ENCODE results near the gene ABI2.
"Not testable (repeated sequence)": the region's sequence is repeated elsewhere in the genome, so short reads cannot be mapped to it uniquely, and the experiment has no call there.

The ABI2 gene

DNA sequence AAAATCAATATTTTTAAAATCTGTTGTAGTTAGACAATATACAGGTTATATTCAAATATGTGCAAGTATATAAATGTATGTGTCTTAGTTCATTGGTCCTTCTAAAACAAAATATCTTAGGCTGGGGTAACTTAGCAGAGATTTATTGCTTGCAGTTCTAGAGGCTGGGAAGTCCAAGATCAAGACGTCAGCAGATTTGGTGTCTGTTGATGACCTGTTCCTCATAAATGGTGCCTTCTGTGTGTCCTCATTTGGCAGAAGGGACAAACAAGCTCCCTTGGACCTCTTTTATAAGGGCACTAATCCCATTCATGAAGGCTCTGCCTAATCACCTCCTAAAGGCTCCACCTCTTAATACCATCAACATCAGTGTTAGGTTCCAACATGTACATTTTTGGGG, 31.3 kb downstream of the ABI2 start:
- DNase-seq (ENCODE audit: low spot score), result no peak

DNA sequence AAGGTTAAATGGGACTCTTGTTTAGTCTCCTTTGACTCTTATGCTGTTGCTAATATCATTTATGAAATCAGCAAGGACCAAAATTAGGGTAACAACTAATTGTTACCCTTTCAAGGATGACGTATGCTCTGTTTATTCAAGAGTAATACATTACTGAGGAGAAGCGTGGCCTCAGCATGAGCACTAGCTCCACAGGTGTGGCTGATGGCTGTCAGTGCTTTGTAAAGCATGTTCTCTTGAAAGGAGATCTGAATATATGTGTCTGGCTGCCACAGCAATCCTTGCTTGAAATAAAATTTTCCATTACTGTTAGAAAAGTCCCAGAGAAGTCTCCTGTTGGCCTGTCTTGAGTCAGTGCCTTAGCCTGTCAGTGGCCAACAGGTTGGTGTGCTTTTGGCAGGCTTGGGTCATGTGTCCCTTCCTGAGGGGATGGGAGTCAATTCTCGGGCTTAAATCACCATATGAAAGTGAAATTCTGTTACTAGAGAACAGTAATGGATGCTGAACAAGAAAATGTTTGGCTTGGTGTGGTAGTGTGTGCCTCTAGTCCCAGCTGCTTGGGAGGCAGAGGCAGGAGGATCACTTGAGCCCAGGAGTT, 32.7 kb downstream of the ABI2 start:
- DNase-seq (ENCODE audit: low spot score), result no peak

DNA sequence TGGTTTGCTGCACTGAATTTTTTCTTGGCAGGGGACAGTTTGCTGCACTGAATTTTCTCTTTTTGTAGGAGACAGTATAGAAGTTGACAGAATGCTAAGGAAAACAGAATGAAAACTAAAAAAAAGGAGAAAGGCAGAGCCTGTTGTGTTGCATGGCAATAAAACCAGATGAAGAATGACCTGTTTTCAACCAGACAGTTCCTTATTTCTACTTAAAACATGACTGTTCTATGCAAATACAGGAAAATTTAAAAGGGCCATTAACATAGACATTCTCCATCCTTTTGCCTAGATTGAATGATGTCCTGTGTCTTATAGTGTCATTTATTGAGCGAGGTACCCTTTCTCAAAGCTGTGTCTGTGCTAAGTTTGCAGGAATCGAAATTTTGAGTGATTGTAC, 33.3 kb downstream of the ABI2 start:
- no peak for DNase-seq (ENCODE audit: low spot score)

DNA sequence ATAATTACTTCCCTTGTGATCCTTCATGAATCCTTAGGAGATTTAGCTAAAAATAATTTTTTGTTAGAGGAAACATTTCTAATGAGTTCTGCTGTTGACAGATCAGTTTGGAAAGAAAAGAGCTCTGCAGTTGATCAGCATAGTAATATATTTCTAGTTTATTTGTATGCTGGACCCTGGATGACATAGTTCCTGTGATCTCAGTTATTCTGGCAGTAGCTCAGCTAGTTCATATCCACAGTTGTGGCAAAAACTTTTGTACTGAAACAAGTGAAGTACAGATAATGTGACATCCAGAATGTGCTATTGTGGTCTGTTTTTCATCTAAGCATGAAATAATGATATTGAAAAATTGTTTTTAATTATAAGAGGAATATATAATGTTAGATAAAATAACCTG, 33.7 kb downstream of the ABI2 start:
- DNase-seq (ENCODE audit: low spot score), result no peak

DNA sequence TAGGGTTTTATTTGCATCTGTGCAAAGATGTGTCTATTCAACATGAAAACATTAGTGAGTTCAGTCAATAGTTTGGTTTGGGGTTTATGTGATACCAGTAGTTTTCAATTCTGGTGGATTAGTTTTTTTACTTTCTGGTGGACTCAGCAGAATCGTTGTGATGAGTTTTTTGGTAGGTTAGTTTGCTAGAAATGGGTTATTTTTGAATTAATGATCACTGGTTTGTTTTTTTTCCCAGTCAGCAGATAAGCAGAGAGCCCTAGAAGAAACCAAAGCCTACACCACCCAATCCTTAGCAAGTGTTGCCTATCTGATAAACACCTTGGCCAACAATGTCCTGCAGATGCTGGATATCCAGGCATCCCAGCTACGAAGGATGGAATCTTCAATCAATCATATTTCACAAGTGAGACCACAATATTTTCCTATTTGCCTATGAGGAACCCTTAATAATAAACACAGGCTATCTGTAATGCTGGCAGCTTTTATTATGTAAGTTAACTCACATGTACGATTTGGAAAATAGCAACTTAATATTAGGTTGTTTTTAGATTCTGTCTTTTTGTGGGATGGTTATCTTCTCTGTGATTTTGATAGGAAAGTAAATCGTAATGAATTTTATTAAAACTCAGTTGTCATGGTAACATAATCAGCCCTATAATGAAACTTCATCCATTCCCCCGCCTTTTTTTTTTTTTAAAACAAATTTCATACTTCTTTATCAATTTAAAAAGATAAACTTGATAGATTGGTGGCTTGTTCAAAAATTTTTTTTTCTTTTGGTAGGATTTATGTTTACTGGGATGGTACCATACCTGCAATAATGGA, 38.7 kb downstream of the ABI2 start:
- no peak for DNase-seq (ENCODE audit: low spot score)

DNA sequence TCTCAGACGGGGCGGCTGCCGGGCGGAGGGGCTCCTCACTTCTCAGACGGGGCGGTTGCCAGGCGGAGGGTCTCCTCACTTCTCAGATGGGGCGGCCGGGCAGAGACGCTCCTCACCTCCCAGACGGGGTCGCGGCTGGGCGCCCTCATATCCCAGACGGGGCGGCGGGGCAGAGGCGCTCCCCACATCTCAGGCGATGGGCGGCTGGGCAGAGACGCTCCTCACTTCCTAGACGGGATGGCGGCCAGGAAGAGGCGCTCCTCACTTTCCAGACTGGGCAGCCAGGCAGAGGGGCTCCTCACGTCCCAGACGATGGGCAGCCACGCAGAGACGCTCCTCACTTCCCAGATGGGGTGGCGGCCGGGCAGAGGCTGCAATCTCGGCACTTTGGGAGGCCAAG, 44.5 kb downstream of the ABI2 start:
- DNase-seq (ENCODE audit: low spot score), result not testable (repeated sequence)

DNA sequence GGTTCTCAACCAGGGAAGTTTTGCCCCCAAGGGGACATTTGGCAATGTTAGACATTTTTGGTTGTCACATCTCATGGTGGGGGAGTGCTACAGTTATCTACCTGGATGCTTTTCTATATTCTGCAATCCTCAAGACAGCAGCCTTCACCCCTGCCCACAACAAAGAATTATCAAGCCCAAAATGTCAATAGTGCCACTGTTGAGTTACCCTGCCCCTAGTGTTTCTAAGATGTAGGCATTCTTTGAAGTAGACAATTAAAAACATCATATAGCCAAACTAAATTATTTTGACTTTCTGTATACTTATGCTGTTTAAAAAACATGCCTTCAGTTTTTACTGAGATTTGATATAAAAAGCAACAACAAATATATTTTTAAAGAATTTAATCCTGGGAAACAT, 48.0 kb downstream of the ABI2 start:
- DNase-seq (ENCODE audit: low spot score), result no peak

DNA sequence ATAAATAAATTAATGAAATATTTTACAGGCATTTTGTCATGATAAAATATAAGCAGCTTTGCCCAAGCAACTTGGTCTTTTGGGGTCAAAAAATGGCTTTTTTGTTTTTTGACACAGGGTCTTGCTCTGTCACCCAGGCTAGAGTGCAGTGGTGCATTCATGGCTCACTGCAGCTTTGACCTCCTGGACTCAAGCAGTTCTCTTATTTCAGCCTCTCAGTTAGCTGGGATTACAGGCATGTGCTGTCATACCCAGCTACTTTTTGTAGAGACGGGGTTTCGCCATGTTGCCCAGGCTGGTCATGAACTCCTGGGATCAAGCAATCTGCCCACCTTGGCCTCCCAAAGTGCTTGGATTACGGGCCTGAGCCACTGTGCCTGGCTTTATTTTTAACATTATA, 51.0 kb downstream of the ABI2 start:
- no peak for DNase-seq (ENCODE audit: low spot score)

DNA sequence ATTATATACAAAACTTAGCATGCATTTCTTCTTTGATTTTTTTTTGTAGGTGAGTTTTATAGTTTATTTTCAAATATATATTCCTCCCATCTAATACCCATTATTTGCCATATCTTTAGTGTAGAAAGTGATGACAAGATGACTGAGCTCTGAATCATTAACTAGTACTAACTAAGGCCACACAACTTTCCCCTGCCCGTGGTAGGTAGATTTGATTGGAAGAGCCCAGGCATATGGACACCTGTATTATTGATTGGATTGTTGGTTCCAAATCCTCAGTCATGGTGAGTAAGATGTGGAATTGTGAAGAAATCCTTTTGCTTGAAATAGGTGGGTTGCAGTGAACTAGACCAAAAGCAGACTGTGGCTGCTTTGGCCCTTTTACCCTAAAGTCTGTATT, 54.8 kb downstream of the ABI2 start:
- DNase-seq (ENCODE audit: low spot score), result no peak

DNA sequence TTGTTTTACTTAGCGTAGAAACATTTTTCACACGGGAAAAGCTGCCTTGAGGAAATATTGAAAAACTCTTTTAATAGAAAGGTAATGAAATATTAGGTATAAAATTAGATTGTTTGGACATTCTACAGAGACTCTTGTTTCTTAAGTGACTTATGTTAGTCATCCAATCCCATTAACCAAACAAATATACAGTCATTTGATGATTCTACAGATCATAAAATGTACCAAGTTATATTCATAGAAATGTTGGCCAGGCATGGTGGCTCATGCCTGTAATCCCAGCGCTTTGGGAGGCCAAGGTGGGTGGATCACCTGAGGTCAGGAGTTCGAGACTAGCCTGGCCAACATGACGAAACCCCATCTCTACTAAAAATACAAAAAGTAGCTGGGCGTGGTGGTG, 60.0 kb downstream of the ABI2 start:
- DNase-seq (ENCODE audit: low spot score), result not testable (repeated sequence)

DNA sequence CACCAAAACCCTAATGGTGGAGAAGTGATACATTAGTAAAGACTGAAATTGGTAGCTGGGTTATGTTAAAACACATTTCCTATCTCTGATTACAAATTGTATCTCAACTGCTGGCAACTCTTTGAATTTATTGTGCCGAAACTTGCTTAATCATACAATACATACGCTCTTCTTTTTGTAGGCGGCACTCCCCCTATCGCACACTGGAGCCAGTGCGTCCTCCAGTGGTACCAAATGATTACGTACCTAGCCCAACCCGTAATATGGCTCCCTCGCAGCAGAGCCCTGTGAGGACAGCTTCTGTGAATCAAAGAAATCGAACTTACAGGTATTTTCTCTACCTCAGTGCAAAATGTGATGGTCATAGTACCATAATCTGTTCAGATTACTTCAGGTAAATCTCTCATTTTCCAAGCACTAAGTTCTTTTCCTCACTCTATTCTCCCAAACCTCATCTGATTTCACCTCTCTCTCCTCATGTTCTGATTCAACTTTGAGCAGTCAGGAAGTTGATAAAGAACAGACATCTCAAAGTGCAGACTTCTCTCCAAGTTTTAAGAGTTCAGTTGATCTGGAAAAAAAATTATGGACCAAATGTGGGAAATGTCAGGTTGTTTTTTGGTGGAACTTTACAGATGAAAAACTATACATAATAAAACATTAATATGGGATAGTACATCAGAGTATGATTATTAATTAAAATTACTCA, 66.5 kb downstream of the ABI2 start:
- DNase-seq (ENCODE audit: low spot score), result no peak

DNA sequence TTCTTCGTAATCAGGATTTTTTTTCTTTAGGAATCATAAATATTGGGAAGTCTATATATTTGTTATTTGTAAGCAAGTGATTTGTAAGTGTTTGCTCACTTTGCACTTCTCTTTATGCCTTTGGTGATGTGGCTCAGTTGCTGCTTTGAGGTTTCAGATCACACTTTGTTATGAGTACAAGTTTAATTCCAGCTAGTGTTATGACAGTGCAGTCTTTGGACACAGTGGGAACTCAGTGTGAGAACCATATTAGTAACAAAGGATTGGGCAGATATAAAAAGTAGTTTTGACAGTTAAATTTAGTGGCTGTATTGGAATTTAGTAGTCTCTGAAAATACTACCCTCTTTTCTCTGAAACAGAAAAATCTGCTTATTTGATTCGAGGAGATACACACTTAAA, 67.7 kb downstream of the ABI2 start:
- DNase-seq (ENCODE audit: low spot score), result no peak

DNA sequence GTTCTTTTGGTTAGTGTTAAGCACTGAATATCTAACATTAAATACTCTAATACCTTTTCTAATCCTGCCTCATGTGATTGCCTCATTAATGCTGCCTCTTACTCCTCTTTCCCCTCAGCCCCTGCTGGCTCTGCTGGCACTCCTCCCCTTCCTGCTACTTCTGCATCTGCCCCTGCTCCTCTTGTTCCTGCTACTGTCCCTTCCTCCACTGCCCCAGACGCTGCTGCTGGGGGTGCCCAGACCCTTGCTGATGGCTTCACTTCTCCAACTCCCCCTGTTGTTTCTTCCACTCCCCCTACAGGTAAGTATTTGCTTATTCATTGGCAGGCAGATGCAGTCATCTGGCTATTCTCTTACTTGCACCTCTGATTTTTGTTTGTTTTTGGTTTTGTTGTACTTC, 68.5 kb downstream of the ABI2 start:
- no peak for DNase-seq (ENCODE audit: low spot score)

DNA sequence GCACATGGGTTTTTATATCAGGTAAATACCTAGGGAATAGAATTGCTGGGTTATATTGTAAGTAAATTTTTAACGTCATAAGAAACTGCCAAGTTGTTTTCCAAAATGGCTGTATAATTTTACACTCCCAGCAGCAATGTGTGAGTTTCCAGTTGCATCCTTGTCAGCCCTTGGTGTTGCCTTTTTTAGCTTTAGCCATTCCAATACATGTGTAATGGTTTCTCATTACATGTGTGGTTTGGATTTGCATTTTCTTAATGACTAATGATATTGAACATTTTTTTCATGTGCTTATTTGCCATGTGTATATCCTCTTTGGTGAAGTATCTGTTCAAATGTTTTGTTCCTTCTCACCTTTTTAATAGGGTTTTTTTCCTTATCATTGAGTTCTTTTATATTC, 70.8 kb downstream of the ABI2 start:
- no peak for DNase-seq (ENCODE audit: low spot score)

DNA sequence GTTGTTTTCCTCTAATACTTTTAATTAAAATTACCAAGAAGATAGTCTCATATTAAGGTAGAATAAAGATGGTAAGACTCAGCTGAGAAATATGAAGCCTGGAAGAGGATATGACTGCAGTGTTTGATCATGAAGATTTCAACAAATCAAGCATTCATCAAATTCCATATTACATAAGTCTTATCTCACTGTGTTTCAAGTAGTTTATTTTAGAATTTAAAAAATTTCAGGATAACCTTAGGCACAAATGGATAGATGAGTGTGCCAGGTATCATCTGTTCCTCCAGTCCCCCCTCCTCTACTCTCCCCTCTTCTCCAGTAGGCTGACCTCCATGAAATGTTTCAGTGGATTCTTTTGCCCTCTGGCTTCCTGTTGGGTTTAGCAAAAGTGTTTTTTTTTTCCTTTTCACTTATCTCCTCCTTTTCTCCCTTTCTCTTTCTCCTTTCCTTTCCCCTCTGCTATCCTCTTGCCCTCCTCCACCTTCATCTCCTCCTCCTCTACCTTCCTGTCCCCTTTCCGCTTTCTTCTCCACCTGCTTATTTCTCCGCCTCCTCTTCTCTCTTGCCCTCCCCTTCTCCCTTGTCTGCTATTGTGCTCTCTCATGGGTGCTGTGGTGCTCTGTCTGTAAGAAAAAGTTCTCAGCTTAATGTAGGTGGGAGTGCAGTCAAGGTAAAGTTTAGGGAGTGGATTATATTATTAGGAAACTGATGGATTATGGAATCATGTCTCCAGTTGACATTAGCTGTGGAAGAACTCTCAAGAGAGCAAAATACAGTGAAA, 72.8 kb downstream of the ABI2 start:
- DNase-seq (ENCODE audit: low spot score), result no peak

DNA sequence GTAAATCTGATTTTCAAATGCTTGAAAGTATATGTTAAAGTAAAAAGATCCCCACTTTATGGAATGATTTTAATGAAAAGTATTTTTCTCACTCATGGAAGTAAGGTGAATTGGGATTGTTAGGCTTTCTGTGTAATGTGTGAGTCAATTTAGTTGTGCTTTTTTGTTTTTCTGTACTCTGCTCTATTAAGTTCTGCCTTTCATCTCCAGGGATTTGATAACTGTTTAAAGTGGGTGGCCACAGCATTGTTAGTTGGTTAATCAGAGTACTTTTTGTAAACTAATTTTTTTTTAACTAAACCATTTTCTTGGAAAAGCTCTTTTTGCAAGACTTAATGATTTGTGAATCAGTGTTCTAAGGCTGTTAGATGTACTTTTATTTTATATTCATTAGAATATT, 76.8 kb downstream of the ABI2 start:
- DNase-seq (ENCODE audit: low spot score), result no peak

DNA sequence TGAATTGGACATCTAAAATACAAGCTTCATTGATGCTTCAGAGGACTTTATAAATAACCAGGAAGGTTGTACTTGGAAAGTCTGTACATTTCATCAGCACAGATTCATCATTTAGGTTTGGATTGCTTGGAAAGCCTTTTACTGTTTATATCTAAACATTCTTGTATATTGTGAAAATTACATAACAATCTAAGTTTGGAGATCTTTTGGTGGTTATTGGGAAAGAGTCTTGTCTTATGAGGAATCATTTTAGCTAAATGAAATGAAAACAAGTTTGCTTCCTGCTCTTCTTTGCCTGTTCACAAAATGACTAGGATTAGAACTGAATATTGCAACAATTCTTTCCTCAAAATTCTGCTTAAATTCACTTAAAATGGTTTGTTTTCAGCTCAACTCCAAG, 79.3 kb downstream of the ABI2 start:
- no peak for DNase-seq (ENCODE audit: low spot score)

DNA sequence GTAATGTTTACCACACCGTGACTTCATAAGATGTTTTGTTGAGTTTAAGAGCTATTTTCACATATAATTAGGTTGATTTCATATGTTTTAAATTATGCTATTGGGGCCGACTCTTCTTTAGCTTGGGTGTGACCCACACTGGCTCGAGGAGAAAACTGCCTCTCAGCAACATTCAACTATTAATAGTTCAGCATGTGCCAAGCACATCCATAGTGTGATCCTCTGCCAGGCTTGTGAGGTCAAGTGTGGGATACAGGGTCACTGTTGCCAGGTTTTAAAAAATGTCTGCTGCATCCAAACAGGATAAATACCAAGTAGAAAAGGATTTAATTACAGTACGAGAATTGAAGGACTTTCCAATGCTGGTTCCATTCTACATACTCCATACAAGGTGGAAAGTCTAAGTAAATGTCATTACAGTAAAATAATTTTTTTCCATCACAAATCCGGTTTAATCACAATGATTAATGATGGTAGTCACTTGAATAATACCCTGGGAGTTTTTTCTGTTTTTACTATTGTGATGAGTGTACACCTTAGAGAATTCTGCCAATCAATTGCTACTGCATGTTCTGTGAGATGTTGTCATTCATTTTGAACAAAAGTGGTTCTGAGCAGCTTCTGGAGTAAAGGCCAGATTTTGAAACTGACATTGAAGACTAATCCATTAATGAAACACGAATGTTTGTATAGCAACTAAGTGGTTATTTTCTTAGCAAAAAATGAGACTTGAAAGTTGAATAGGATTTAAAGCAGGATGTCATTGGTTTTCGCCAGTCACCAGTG, 84.5 kb downstream of the ABI2 start:
- no peak for DNase-seq (ENCODE audit: low spot score)

DNA sequence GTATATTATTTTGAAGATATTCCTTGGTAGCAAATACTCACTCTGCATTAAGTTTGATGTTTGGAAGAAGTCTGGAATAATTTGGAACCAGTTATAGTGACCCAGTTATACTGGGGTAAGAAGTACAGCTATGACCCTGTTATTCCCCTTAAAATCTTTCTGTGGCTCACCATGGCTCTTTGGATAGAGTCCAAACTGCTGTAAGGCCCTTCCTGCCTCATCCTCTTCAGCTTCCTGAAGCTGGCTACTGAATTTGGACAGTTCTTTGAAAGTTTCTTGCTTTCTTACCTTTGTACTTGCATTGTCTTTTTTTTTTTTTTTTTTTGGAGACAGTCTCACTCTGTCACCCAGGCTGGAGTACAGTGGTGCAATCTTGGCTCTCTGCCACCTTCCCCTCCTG, 85.6 kb downstream of the ABI2 start:
- no peak for DNase-seq (ENCODE audit: low spot score)

DNA sequence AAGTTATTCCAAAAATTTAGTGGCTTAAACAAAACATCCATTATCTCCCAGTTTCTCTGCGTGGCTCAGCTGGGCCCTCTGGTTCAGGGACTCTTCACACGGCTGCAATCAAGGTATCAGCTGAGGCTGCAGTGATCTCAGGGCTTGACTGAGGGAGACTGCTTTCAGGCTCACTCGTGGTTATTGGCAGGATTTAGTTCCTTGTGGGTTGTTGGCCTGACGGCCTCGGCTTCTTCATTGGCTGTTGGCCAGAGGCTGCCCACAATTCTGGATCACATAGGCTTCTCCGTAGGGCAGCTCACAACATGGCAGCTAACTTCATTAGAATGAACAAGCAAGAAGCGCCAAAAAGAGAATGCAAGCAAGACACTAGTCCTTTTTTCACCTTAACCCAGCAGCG, 90.1 kb downstream of the ABI2 start:
- no peak for DNase-seq (ENCODE audit: low spot score)

DNA sequence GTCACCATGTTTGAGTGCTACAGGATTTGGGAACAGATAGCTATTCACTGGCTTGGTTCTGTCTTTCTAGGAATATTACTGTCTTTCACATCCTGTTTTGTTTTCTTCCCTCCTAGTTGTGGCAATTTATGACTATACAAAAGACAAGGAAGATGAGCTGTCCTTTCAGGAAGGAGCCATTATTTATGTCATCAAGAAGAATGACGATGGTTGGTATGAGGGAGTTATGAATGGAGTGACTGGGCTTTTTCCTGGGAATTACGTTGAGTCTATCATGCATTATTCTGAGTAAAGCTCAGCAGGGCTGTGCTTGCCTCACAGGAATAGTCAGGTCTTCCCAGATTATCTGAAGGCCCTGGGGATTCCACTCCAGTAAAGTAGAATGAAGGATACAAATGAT, 98.9 kb downstream of the ABI2 start:
- no peak for DNase-seq (ENCODE audit: low spot score)

DNA sequence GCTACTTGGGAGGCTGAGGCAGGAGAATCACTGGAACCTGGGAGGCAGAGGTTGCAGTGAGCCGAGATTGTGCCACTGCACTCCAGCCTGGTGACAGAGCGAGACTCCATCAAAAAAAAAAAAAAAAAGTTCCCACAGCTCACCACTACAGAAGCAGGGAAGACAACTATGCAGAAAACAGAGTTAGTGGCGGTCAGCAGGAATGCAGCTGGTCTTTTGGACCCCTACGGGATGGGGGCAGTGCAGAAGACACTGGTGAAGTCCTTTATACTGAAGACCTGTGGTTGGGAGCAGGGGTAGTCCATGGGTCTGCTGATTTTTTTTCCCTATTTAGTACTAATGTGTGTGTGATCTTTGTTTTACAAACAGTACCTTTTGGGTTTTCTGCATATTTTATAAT, 101.4 kb downstream of the ABI2 start:
- DNase-seq (ENCODE audit: low spot score), result not testable (repeated sequence)
